Measurements from ENCODE around the gene PIK3CD. TPM values are rescaled to one million over a fixed set of nuclear protein-coding genes. Genes with fewer than 3 reads are reported as not detected.
"Not testable (repeated sequence)": the region's sequence is repeated elsewhere in the genome, so short reads cannot be mapped to it uniquely, and the experiment has no call there.

The PIK3CD gene
- total RNA-seq, 2 experiments from 2014 or later = 211 to 214 TPM

- no peaks in the 10 kb centered on the region for H3K27me3 Mint-ChIP-seq
- peaks cover 47% of the 10 kb centered on the region for H3K36me3 Mint-ChIP-seq (ENCODE audit: low read depth)
- ChIA-PET POLR2A (no interaction called here), CTCF (no interaction called here)
- no peak overlapping the region for H3K4me3 Mint-ChIP-seq
- H3K9me3 Mint-ChIP-seq = no peaks in the 10 kb centered on the region
- H3K27ac Mint-ChIP-seq = no peak overlapping the region
- H3K4me1 Mint-ChIP-seq = no peaks in the 10 kb centered on the region
- DNase-seq = no peak
Measured at GRCh38 chr1:9744106-9744799, 92.7 kb downstream of the PIK3CD start.

DNA sequence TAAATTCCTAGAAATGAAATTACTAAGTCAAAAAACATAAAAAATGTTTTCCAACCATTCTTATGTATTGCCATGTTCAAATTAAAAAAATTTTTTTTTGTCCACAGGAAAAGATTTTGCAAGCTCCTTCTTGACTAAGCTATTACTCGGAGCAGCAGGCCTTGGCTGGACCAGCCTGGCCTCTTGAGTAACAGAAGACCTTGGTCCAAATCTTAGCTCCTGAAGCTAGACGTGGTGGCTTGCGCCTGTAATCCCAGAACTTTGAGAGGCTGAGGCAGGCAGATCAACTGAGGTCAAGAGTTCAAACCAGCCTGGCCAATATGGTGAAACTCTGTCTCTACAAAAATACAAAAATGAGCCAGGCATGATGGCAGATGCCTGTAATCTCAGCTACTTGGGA, 94.7 kb downstream of the PIK3CD start:
- H3K4me3 Mint-ChIP-seq = no peak overlapping the region
- ChIA-PET CTCF (interaction anchor here (0.6 to 1.3 kb wide), 3 partner anchors 18 to 192 kb away, joined by 3 to 6 read pairs (median 5); no protein-coding TSS in a partner anchor), POLR2A (interaction anchor here (0.9 kb wide), 1 partner anchor 115 kb away, joined by 3 read pairs; no protein-coding TSS in a partner anchor)
- H3K27ac Mint-ChIP-seq = no peak overlapping the region
- H3K36me3 Mint-ChIP-seq (ENCODE audit: low read depth) = peaks cover 46% of the 10 kb centered on the region
- H3K27me3 Mint-ChIP-seq = no peaks in the 10 kb centered on the region
- no peaks in the 10 kb centered on the region for H3K4me1 Mint-ChIP-seq
- no peak for DNase-seq
- no peaks in the 10 kb centered on the region for H3K9me3 Mint-ChIP-seq

GRCh38 chr1:9746651-9747050, 95.1 kb downstream of the PIK3CD start:
- H3K36me3 Mint-ChIP-seq (ENCODE audit: low read depth) = peaks cover 46% of the 10 kb centered on the region
- ChIA-PET CTCF (interaction anchor here (0.6 to 1.3 kb wide), 3 partner anchors 18 to 192 kb away, joined by 3 to 6 read pairs (median 5); no protein-coding TSS in a partner anchor), POLR2A (no interaction called here)
- no peak for DNase-seq
- no peaks in the 10 kb centered on the region for H3K9me3 Mint-ChIP-seq
- H3K4me1 Mint-ChIP-seq = no peaks in the 10 kb centered on the region
- no peaks in the 10 kb centered on the region for H3K27me3 Mint-ChIP-seq
- H3K27ac Mint-ChIP-seq = no peak overlapping the region
- no peak overlapping the region for H3K4me3 Mint-ChIP-seq

- H3K36me3 Mint-ChIP-seq (ENCODE audit: low read depth) = peaks cover 43% of the 10 kb centered on the region
- POLR2A ChIA-PET, H3K9me3 Mint-ChIP-seq, CTCF ChIA-PET, DNase-seq, H3K4me3 Mint-ChIP-seq, H3K27ac Mint-ChIP-seq, H3K27me3 Mint-ChIP-seq, H3K4me1 Mint-ChIP-seq: not testable (repeated sequence)
Measured at GRCh38 chr1:9748391-9748790, 96.9 kb downstream of the PIK3CD start.

DNA sequence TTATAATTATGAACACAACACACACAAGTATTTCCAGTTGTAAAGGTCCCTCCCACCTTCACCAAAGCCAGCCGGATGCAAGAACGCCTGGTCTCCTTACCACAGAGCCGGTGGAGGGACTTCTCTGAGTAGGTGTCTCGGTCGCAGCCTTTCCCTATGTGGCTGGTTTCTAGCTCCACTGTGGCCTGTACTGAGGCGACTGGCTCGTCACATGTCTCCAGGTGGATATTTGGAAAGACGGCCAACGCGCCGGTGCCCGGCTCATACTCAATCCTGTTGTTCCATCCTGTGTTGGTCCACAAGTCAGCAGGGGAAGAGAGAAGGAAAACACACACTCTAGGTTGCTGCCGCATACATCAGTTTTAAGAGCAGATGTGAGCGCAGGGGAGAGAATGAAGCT, 97.8 kb downstream of the PIK3CD start:
- no peaks in the 10 kb centered on the region for H3K9me3 Mint-ChIP-seq
- H3K27ac Mint-ChIP-seq = no peak overlapping the region
- no peak for DNase-seq
- H3K4me1 Mint-ChIP-seq = no peaks in the 10 kb centered on the region
- ChIA-PET CTCF (no interaction called here), POLR2A (no interaction called here)
- no peaks in the 10 kb centered on the region for H3K27me3 Mint-ChIP-seq
- H3K4me3 Mint-ChIP-seq = no peak overlapping the region
- peaks cover 41% of the 10 kb centered on the region for H3K36me3 Mint-ChIP-seq (ENCODE audit: low read depth)

DNA sequence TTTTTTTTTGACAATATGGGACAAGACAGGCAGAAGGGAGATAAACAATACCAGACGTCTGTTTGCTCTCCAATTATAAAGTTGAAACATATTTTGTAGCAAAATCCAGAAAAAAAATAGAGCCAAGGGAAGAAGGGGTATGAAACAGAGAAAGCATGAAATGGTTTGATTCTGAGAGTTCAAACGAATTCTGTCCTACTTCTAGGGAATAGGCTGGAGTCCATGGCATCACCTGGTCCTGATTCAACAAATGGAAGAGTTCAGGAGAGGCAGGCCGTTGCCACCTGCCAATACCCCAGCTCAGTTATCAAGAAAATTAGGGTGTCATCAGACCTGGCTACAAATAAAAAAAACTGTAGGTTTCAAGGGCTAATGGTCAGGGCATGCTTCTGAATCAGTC, 100.4 kb downstream of the PIK3CD start:
- no peak for DNase-seq
- no peaks in the 10 kb centered on the region for H3K9me3 Mint-ChIP-seq
- H3K27ac Mint-ChIP-seq = no peak overlapping the region
- H3K27me3 Mint-ChIP-seq = no peaks in the 10 kb centered on the region
- ChIA-PET CTCF (no interaction called here), POLR2A (no interaction called here)
- H3K4me1 Mint-ChIP-seq = no peaks in the 10 kb centered on the region
- peaks cover 46% of the 10 kb centered on the region for H3K36me3 Mint-ChIP-seq (ENCODE audit: low read depth)
- H3K4me3 Mint-ChIP-seq = no peak overlapping the region

- Mint-ChIP-seq H3K27me3 (no peaks in the 10 kb centered on the region), H3K36me3 (ENCODE audit: low read depth) (peaks cover 42% of the 10 kb centered on the region), H3K9me3 (no peaks in the 10 kb centered on the region), H3K4me1 (no peaks in the 10 kb centered on the region), H3K27ac (no peak overlapping the region), H3K4me3 (no peak overlapping the region)
- CTCF ChIA-PET = no interaction called here
- DNase-seq = no peak
- POLR2A ChIA-PET = no interaction called here
Measured at GRCh38 chr1:9753121-9753531, 101.6 kb downstream of the PIK3CD start.

- Mint-ChIP-seq H3K4me1 (no peaks in the 10 kb centered on the region), H3K27me3 (no peaks in the 10 kb centered on the region), H3K27ac (no peak overlapping the region), H3K36me3 (ENCODE audit: low read depth) (peaks cover 30% of the 10 kb centered on the region), H3K9me3 (no peaks in the 10 kb centered on the region), H3K4me3 (no peak overlapping the region)
- no peak for DNase-seq
- ChIA-PET POLR2A (interaction anchor here (0.8 kb wide), 1 partner anchor 38 kb away, joined by 3 read pairs; no protein-coding TSS in a partner anchor), CTCF (no interaction called here)
Measured at GRCh38 chr1:9755441-9755995, 104.0 kb downstream of the PIK3CD start.

- ChIA-PET POLR2A (no interaction called here), CTCF (no interaction called here)
- Mint-ChIP-seq H3K9me3 (no peaks in the 10 kb centered on the region), H3K27ac (no peak overlapping the region), H3K27me3 (no peaks in the 10 kb centered on the region), H3K36me3 (ENCODE audit: low read depth) (peaks cover 20% of the 10 kb centered on the region), H3K4me3 (no peak overlapping the region), H3K4me1 (no peaks in the 10 kb centered on the region)
- no peak for DNase-seq
Measured at GRCh38 chr1:9758559-9759121, 107.1 kb downstream of the PIK3CD start.

GRCh38 chr1:9759939-9760338, 108.4 kb downstream of the PIK3CD start:
- Mint-ChIP-seq H3K36me3 (ENCODE audit: low read depth) (peaks cover 19% of the 10 kb centered on the region), H3K4me1 (peaks cover 1% of the 10 kb centered on the region), H3K27ac (no peak overlapping the region), H3K27me3 (no peaks in the 10 kb centered on the region), H3K9me3 (no peaks in the 10 kb centered on the region), H3K4me3 (no peak overlapping the region)
- DNase-seq = no peak
- ChIA-PET POLR2A (no interaction called here), CTCF (no interaction called here)

- Mint-ChIP-seq H3K36me3 (ENCODE audit: low read depth) (peaks cover 12% of the 10 kb centered on the region), H3K4me1 (peaks cover 1% of the 10 kb centered on the region), H3K9me3 (no peaks in the 10 kb centered on the region), H3K4me3 (no peak overlapping the region), H3K27ac (no peak overlapping the region), H3K27me3 (no peaks in the 10 kb centered on the region)
- DNase-seq = no peak
- POLR2A ChIA-PET = no interaction called here
- CTCF ChIA-PET = no interaction called here
Measured at GRCh38 chr1:9760824-9761223, 109.3 kb downstream of the PIK3CD start.

DNA sequence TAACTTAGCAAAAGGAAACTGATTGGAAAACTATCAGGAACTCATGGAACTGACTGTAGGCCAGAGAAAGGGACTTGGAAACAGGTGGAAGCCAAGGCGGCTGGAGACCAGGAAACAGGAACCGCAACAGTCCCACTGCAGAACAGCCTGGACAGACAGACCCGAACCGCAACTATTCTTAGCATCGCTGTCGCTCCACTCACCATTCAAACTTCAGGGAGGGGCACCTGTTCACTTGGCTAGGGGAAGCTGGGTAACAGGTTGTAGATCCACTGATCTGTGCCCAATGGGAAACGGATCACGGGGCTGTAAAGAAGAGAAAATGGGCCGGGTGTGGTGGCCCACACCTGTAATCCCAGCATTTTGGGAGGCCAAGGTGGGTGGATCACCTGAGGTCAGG, 110.3 kb downstream of the PIK3CD start:
- peaks cover 1% of the 10 kb centered on the region for H3K4me1 Mint-ChIP-seq
- DNase-seq = no peak
- H3K4me3 Mint-ChIP-seq = no peak overlapping the region
- no peaks in the 10 kb centered on the region for H3K9me3 Mint-ChIP-seq
- H3K36me3 Mint-ChIP-seq (ENCODE audit: low read depth) = peaks cover 12% of the 10 kb centered on the region
- H3K27me3 Mint-ChIP-seq = no peaks in the 10 kb centered on the region
- ChIA-PET POLR2A (no interaction called here), CTCF (no interaction called here)
- no peak overlapping the region for H3K27ac Mint-ChIP-seq

- H3K9me3 Mint-ChIP-seq, DNase-seq, H3K4me3 Mint-ChIP-seq, H3K4me1 Mint-ChIP-seq, POLR2A ChIA-PET, CTCF ChIA-PET, H3K27me3 Mint-ChIP-seq, H3K27ac Mint-ChIP-seq: not testable (repeated sequence)
- H3K36me3 Mint-ChIP-seq (ENCODE audit: low read depth) = peaks cover 12% of the 10 kb centered on the region
Measured at GRCh38 chr1:9762446-9762845, 110.9 kb downstream of the PIK3CD start.

GRCh38 chr1:9763914-9764313, 112.4 kb downstream of the PIK3CD start:
- no peaks in the 10 kb centered on the region for H3K9me3 Mint-ChIP-seq
- H3K4me3 Mint-ChIP-seq = no peak overlapping the region
- H3K36me3 Mint-ChIP-seq (ENCODE audit: low read depth) = peaks cover 10% of the 10 kb centered on the region
- peaks cover 1% of the 10 kb centered on the region for H3K4me1 Mint-ChIP-seq
- no peak overlapping the region for H3K27ac Mint-ChIP-seq
- DNase-seq = no peak
- no peaks in the 10 kb centered on the region for H3K27me3 Mint-ChIP-seq
- CTCF ChIA-PET = interaction anchor here (0.9 kb wide), 1 partner anchor 21 kb away, joined by 3 read pairs; no protein-coding TSS in a partner anchor
- POLR2A ChIA-PET = no interaction called here

Data from activated CD4-positive, alpha-beta memory T cell treated with anti-CD3 and anti-CD28 coated beads, Interleukin-2, amount 10 ng/mL, durations not matched to agents 7 days and 5 days (primary cell).